WTC11 (cell line): ENCODE measurements around the gene FAM76B. TPM values are rescaled to one million over a fixed set of nuclear protein-coding genes. Genes with fewer than 3 reads are reported as not detected.

Experiments used
- ATAC-seq: fragments of 200-7000 bp; cut with Tn5 transposase; 2 replicates; pipeline ENCODE4 v1.10.0; 2021; ENCODE audit warnings: mild to moderate bottlenecking, moderate library complexity
- CTCF ChIA-PET: fragments of 300-600 bp; sonication (Branson Sonifier 250); formaldehyde crosslinking; loops from one replicate; lab custom pipeline; 2021; ENCODE audit warnings: antibody characterized with exemption; lab: Charles Lee
- POLR2A ChIA-PET: fragments of 350-600 bp; sonication (Branson Sonifier 250); formaldehyde crosslinking; loops from one replicate; lab custom pipeline; 2021; ENCODE audit warnings: antibody characterized with exemption; lab: Charles Lee
- DNase-seq: peaks from one replicate; pipeline ENCODE4 v3.0.0; 2021; ENCODE audit warnings: low spot score
- H3K27ac Mint-ChIP-seq: 2 replicates; pipeline ENCODE4 v1.8.0; 2021; ENCODE audit warnings: mixed read lengths
- H3K27me3 Mint-ChIP-seq: 2 replicates; pipeline ENCODE4 v1.8.0; 2021; ENCODE audit warnings: low read depth, mild to moderate bottlenecking, moderate library complexity, mixed read lengths
- H3K36me3 Mint-ChIP-seq: 2 replicates; pipeline ENCODE4 v1.8.0; 2021; ENCODE audit warnings: mixed read lengths
- H3K4me1 Mint-ChIP-seq: 2 replicates; pipeline ENCODE4 v1.8.0; 2022; ENCODE audit warnings: mixed read lengths
- H3K4me3 Mint-ChIP-seq: 2 replicates; pipeline ENCODE4 v1.8.0; 2021; ENCODE audit warnings: mild to moderate bottlenecking, moderate library complexity, mixed read lengths
- H3K9me3 Mint-ChIP-seq: 2 replicates; pipeline ENCODE4 v1.8.0; 2021; ENCODE audit warnings: mixed read lengths
- AR ChIP-seq: fragments of 250-450 bp; sonication (Bioruptor Pico); IDR thresholded peaks from 2 replicates; pipeline ENCODE4 v1.9.0; 2021; ENCODE audit warnings: mild to moderate bottlenecking
- ATF2 ChIP-seq: sonication (generic); formaldehyde crosslinking; IDR thresholded peaks from 2 replicates; pipeline ENCODE4 v1.8.1; 2022; ENCODE audit warnings: low read depth, missing genetic modification reagents, borderline replicate concordance
- E2F1 ChIP-seq: sonication (generic); formaldehyde crosslinking; IDR thresholded peaks from 2 replicates; pipeline ENCODE4 v1.8.0; 2022; ENCODE audit warnings: mild to moderate bottlenecking, missing genetic modification reagents
- GTF2I ChIP-seq: fragments of 250-450 bp; sonication (Bioruptor Pico); conservative IDR thresholded peaks from 2 replicates; pipeline ENCODE4 v1.4.0; 2021; ENCODE audit warnings: mild to moderate bottlenecking
- JUN ChIP-seq: sonication (generic); formaldehyde crosslinking; IDR thresholded peaks from 2 replicates; pipeline ENCODE4 v1.8.0; 2023; ENCODE audit warnings: mild to moderate bottlenecking, missing genetic modification reagents
- MLX ChIP-seq: sonication (generic); formaldehyde crosslinking; IDR thresholded peaks from 2 replicates; pipeline ENCODE4 v1.8.1; 2023; ENCODE audit warnings: mild to moderate bottlenecking, missing genetic modification reagents, moderate library complexity
- MXD4 ChIP-seq: fragments of 250-450 bp; sonication (Bioruptor Pico); IDR thresholded peaks from 2 replicates; pipeline ENCODE4 v1.8.0; 2021; ENCODE audit warnings: mild to moderate bottlenecking, moderate library complexity, borderline replicate concordance
- MYBL2 ChIP-seq: sonication (generic); formaldehyde crosslinking; IDR thresholded peaks from 2 replicates; pipeline ENCODE4 v1.8.1; 2023; ENCODE audit warnings: mild to moderate bottlenecking, moderate library complexity, missing genetic modification reagents
- NFATC4 ChIP-seq: fragments of 250-450 bp; sonication (Bioruptor Pico); IDR thresholded peaks from 2 replicates; pipeline ENCODE4 v1.9.0; 2021; ENCODE audit warnings: mild to moderate bottlenecking
- OVOL2 ChIP-seq: fragments of 250-450 bp; sonication (Bioruptor Pico); IDR thresholded peaks from 2 replicates; pipeline ENCODE4 v1.9.0; 2021; ENCODE audit warnings: mild to moderate bottlenecking, borderline replicate concordance
- SMAD4 ChIP-seq: sonication (generic); formaldehyde crosslinking; IDR thresholded peaks from 2 replicates; pipeline ENCODE4 v1.8.0; 2022; ENCODE audit warnings: mild to moderate bottlenecking, missing genetic modification reagents
- USF2 ChIP-seq: sonication (generic); formaldehyde crosslinking; IDR thresholded peaks from 2 replicates; pipeline ENCODE4 v1.8.1; 2023; ENCODE audit warnings: mild to moderate bottlenecking, missing genetic modification reagents, moderate library complexity
- ZNF138 ChIP-seq: sonication (generic); formaldehyde crosslinking; conservative IDR thresholded peaks from 2 replicates; pipeline ENCODE4 v1.8.1; 2022; ENCODE audit warnings: mild to moderate bottlenecking, moderate library complexity, missing genetic modification reagents
- ZNF532 ChIP-seq: fragments of 250-450 bp; sonication (Bioruptor Pico); IDR thresholded peaks from 2 replicates; pipeline ENCODE4 v1.9.0; 2021; ENCODE audit warnings: mild to moderate bottlenecking, borderline replicate concordance
- total RNA-seq: library from RNA; stranded (reverse); gene quantifications from 3 replicates; pipeline ENCODE4 v1.2.3, GENCODE V29; 2021

FAM76B gene
- total RNA-seq, 1 experiment from 2014 or later = 30.0 TPM

GRCh38 chr11:95795627-95796295 is 6.2 kb upstream of the FAM76B start (continued):
- TF ChIP-seq AR (CRISPR knock-in tag) (no peak), SMAD4 (CRISPR knock-in tag) (no peak), ZNF138 (CRISPR knock-in tag) (no peak)

- H3K4me1 Mint-ChIP-seq = peaks cover 25% of the 10 kb centered on the region
- H3K27me3 Mint-ChIP-seq = no peaks in the 10 kb centered on the region
- peak overlapping the region; percentile 51 for H3K27ac Mint-ChIP-seq
- ChIA-PET POLR2A (no interaction called here), CTCF (interaction anchor here (1.1 kb wide), 1 partner anchor 42 kb away, joined by 4 read pairs; no protein-coding TSS in a partner anchor)
- no peak overlapping the region for H3K4me3 Mint-ChIP-seq
- DNase-seq (no peak), ATAC-seq (no peak)
- H3K36me3 Mint-ChIP-seq = peaks cover under 1% of the 10 kb centered on the region; the same call in 1 of the 2 replicates
- TF ChIP-seq E2F1 (CRISPR knock-in tag) (no peak), MXD4 (no peak), ATF2 (CRISPR knock-in tag) (no peak), MYBL2 (CRISPR knock-in tag) (no peak), GTF2I (no peak), MLX (no peak), JUN (CRISPR knock-in tag) (no peak), ZNF532 (no peak), NFATC4 (no peak), USF2 (CRISPR knock-in tag) (no peak), OVOL2 (CRISPR knock-in tag) (no peak)
- no peaks in the 10 kb centered on the region for H3K9me3 Mint-ChIP-seq
These were observed 4.5 kb upstream of the FAM76B start for GRCh38 chr11:95794086-95794485.
